ENCODE data around the gene TPTE2. TPM values are rescaled to one million over a fixed set of nuclear protein-coding genes. Genes with fewer than 3 reads are reported as not detected.

The TPTE2 gene
- polyA plus RNA-seq, 1 donor (not counting 4 experiments of a cell fraction or from before 2014, with no cell fraction given) = not detected

- Histone ChIP-seq H3K27ac (ENCODE audit: control insufficient read depth, insufficient read depth, low read length) (peak overlapping the region; percentile 64), H3K4me3 (ENCODE audit: control insufficient read depth in 2 of 3, extremely low read depth in 1 of 3, insufficient read depth in 2 of 3, low read depth in 1 of 3, low read length in 3 of 3) (peak overlapping the region; percentile 53 to 80 (median 71)), H3K36me3 (ENCODE audit: control insufficient read depth in 2 of 2, extremely low read depth in 1 of 2, insufficient read depth in 2 of 2, low read length in 2 of 2) (peaks cover 0 to 5% of the 10 kb centered on the region in 2 experiments), H3K9me3 (ENCODE audit: control insufficient read depth, low read depth, low read length) (no peaks in the 10 kb centered on the region), H4K20me1 (ENCODE audit: control insufficient read depth, extremely low read depth, insufficient read depth, low read length) (no peaks in the 10 kb centered on the region), H3K9me1 (ENCODE audit: control insufficient read depth, extremely low read depth, insufficient read depth, low read length) (no peaks in the 10 kb centered on the region), H3K4me2 (ENCODE audit: control insufficient read depth, extremely low read depth, insufficient read depth, low read depth, low read length) (peak overlapping the region; percentile 89), H3K27me3 (ENCODE audit: control insufficient read depth, extremely low read depth, insufficient read depth, low read length) (no peaks in the 10 kb centered on the region), H3K79me2 (ENCODE audit: control insufficient read depth, insufficient read depth, low read length) (peaks cover 31% of the 10 kb centered on the region), H3K4me1 (ENCODE audit: control insufficient read depth, extremely low read depth, insufficient read depth, low read length) (peaks cover 23% of the 10 kb centered on the region), H3K9ac (ENCODE audit: control insufficient read depth, extremely low read depth, insufficient read depth, low read length) (peak overlapping the region; percentile 80), H2AFZ (ENCODE audit: control insufficient read depth, low read length) (peak overlapping the region; percentile 87)
- TF ChIP-seq CTCF (optimal IDR thresholded peaks at IDR 0.05 in 1 of 3, IDR thresholded peaks at IDR 0.05 in 1 of 3, conservative IDR thresholded peaks at IDR 0.05 in 1 of 3; ENCODE audit: extremely low read depth in 1 of 3, insufficient read depth in 2 of 3, low read length in 3 of 3) (peak in 1 of 3 experiments; percentile 11), EZH2 (IDR thresholded peaks at IDR 0.05; ENCODE audit: low read length) (no peak)
- FAIRE-seq = no peak
- dilution Hi-C loops (cut with MboI; ENCODE audit: extremely low pct_ligation_motif_present, low sequenced_read_pairs) = no loop called here
- no peak for DNase-seq (ENCODE audit: low read depth, low spot score)
Measured at GRCh38 chr13:19601749-19602725, 40.7 kb upstream of the TPTE2 start.

- Histone ChIP-seq H3K4me1 (ENCODE audit: control insufficient read depth, extremely low read depth, insufficient read depth, low read length) (peaks cover 6% of the 10 kb centered on the region), H3K9me1 (ENCODE audit: control insufficient read depth, extremely low read depth, insufficient read depth, low read length) (no peaks in the 10 kb centered on the region), H3K27ac (ENCODE audit: control insufficient read depth, insufficient read depth, low read length) (no peak overlapping the region), H4K20me1 (ENCODE audit: control insufficient read depth, extremely low read depth, insufficient read depth, low read length) (no peaks in the 10 kb centered on the region), H3K9me3 (ENCODE audit: control insufficient read depth, low read depth, low read length) (no peaks in the 10 kb centered on the region), H3K27me3 (ENCODE audit: control insufficient read depth, extremely low read depth, insufficient read depth, low read length) (no peaks in the 10 kb centered on the region), H3K4me2 (ENCODE audit: control insufficient read depth, extremely low read depth, insufficient read depth, low read depth, low read length) (no peak overlapping the region), H2AFZ (ENCODE audit: control insufficient read depth, low read length) (no peak overlapping the region), H3K4me3 (ENCODE audit: control insufficient read depth in 2 of 3, extremely low read depth in 1 of 3, insufficient read depth in 2 of 3, low read depth in 1 of 3, low read length in 3 of 3) (no peak overlapping the region), H3K9ac (ENCODE audit: control insufficient read depth, extremely low read depth, insufficient read depth, low read length) (no peak overlapping the region), H3K36me3 (ENCODE audit: control insufficient read depth in 2 of 2, extremely low read depth in 1 of 2, insufficient read depth in 2 of 2, low read length in 2 of 2) (no peaks in the 10 kb centered on the region), H3K79me2 (ENCODE audit: control insufficient read depth, insufficient read depth, low read length) (peaks cover 11% of the 10 kb centered on the region)
- TF ChIP-seq EZH2 (IDR thresholded peaks at IDR 0.05; ENCODE audit: low read length) (no peak), CTCF (optimal IDR thresholded peaks at IDR 0.05 in 1 of 3, IDR thresholded peaks at IDR 0.05 in 1 of 3, conservative IDR thresholded peaks at IDR 0.05 in 1 of 3; ENCODE audit: extremely low read depth in 1 of 3, insufficient read depth in 2 of 3, low read length in 3 of 3) (no peak)
- no peak for DNase-seq (ENCODE audit: low read depth, low spot score)
- FAIRE-seq = no peak
- dilution Hi-C loops (cut with MboI; ENCODE audit: extremely low pct_ligation_motif_present, low sequenced_read_pairs) = no loop called here
Measured at GRCh38 chr13:19597523-19597922, 36.2 kb upstream of the TPTE2 start.

Measured in keratinocyte (primary cell).